HepG2 (cell line): ENCODE data around the gene KLHL30. TPM values are rescaled to one million over a fixed set of nuclear protein-coding genes. Genes with fewer than 3 reads are reported as not detected.
A peak's percentile ranks its signal among the peaks of the same experiment; 100 is the strongest.

ENCODE experiments used
- ATAC-seq: fragments of 200-7000 bp; cut with Tn5 transposase; 3 replicates; pipeline ENCODE4 v1.9.1; 2020; ENCODE audit warnings: mild to moderate bottlenecking, moderate library complexity
- BruUV-seq: library from RNA; stranded (reverse); fragments of 400-500 nt; replicated peaks from 2 replicates; lab custom pipeline; 2021; lab: Mats Ljungman, UMichigan
- CTCF ChIA-PET: fragments of 300-600 bp; formaldehyde crosslinking; extraction: SDS; loops from one replicate; lab custom pipeline; 2021; ENCODE audit warnings: low total read pairs, inconsistent platforms, low intra/inter-chr PET ratio; lab: Yijun Ruan, JAX
- POLR2A ChIA-PET: fragments of 350-600 bp; sonication (Branson Sonifier 250); formaldehyde crosslinking; loops from one replicate; lab custom pipeline; 2020; ENCODE audit warnings: antibody characterized with exemption, inconsistent platforms; lab: Yijun Ruan, JAX
- DNase-seq: peaks from one replicate; pipeline ENCODE4 v3.0.0-alpha.2; 2015; ENCODE audit warnings: low spot score
- FAIRE-seq: peaks from 3 replicates; lab custom pipeline; 2011; peaks lifted over from hg19 to GRCh38; lab: Jason Lieb, UNC
- H2AFZ ChIP-seq: one replicate; pipeline ENCODE4 v1.6.1; 2011; ENCODE audit warnings: low read length, inconsistent platforms
- H3K27ac ChIP-seq: fragments of 300-600 bp; 3 replicates; pipeline ENCODE4 v1.8.0; 2011; ENCODE audit warnings: mixed run types, mild to moderate bottlenecking, mixed read lengths, low read length, inconsistent platforms; ENCODE audit not compliant: insufficient read depth; ENCODE audit errors: extremely low read length
- H3K27me3 ChIP-seq, 2 experiments: fragments of 200-600 bp in 1 of 2; 2 replicates in 1 of 2; 3 replicates in 1 of 2; pipeline versions ENCODE4 v1.6.0 to v1.8.0; 2011; ENCODE audit warnings: low read length in 2 of 2, mild to moderate bottlenecking in 2 of 2, moderate library complexity in 2 of 2, inconsistent platforms in 1 of 2; ENCODE audit not compliant: insufficient read depth in 2 of 2, control insufficient read depth in 1 of 2
- H3K36me3 ChIP-seq, 2 experiments: fragments of 200-600 bp in 1 of 2; replicated peaks in 1 of 2; 2 replicates in 1 of 2; 3 replicates in 1 of 2; pipeline versions ENCODE4 v1.5.1 to v1.8.0; 2011; ENCODE audit warnings: low read length in 2 of 2, inconsistent platforms in 1 of 2; ENCODE audit not compliant: insufficient read depth in 2 of 2, control insufficient read depth in 1 of 2
- H3K4me1 ChIP-seq: 2 replicates; pipeline ENCODE4 v1.5.1; 2012; ENCODE audit warnings: low read length, inconsistent platforms; ENCODE audit not compliant: insufficient read depth
- H3K4me2 ChIP-seq: 2 replicates; pipeline ENCODE4 v1.6.0; 2011; ENCODE audit warnings: low read depth, low read length, inconsistent platforms
- H3K4me3 ChIP-seq, 3 experiments: fragments of 200-600 bp in 1 of 3; sonication (generic), shearing (Covaris generic) in 1 of 3; replicated peaks in 1 of 3; 2 replicates each; pipeline ENCODE4 v1.5.1; 2011 to 2016; ENCODE audit warnings: low read length in 3 of 3, inconsistent platforms in 2 of 3, low read depth in 2 of 3, mild to moderate bottlenecking in 2 of 3, control low read depth in 1 of 3, mixed read lengths in 1 of 3; ENCODE audit not compliant: insufficient read depth in 1 of 3
- H3K79me2 ChIP-seq: one replicate; pipeline ENCODE4 v1.6.1; 2011; ENCODE audit warnings: low read length, inconsistent platforms; ENCODE audit not compliant: insufficient read depth
- H3K9ac ChIP-seq: 2 replicates; pipeline ENCODE4 v1.6.0; 2011; ENCODE audit warnings: mild to moderate bottlenecking, low read depth, low read length, inconsistent platforms; ENCODE audit not compliant: insufficient read depth
- H3K9me3 ChIP-seq: 2 replicates; pipeline ENCODE4 v1.5.1; 2012; ENCODE audit warnings: mild to moderate bottlenecking, low read length
- H4K20me1 ChIP-seq: 2 replicates; pipeline ENCODE4 v1.6.0; 2011; ENCODE audit warnings: inconsistent platforms, mild to moderate bottlenecking, low read length, moderate library complexity; ENCODE audit not compliant: insufficient read depth
- BATF2 ChIP-seq: sonication (generic); formaldehyde crosslinking; IDR thresholded peaks from 2 replicates; pipeline ENCODE4 v1.8.0; 2022; ENCODE audit warnings: mild to moderate bottlenecking, missing genetic modification reagents, moderate library complexity
- POLR2AphosphoS5 ChIP-seq: IDR thresholded peaks from 2 replicates; pipeline ENCODE4 v1.6.1; 2012; ENCODE audit warnings: low read depth, low read length
- POLR2G ChIP-seq: fragments of 200-400 bp; formaldehyde crosslinking; IDR thresholded peaks from 2 replicates; pipeline ENCODE4 v1.6.1; 2018; ENCODE audit warnings: mild to moderate bottlenecking, low read depth, low read length, moderate library complexity
- THRA ChIP-seq: sonication (generic); formaldehyde crosslinking; IDR thresholded peaks from 2 replicates; pipeline ENCODE4 v1.4.0; 2020; ENCODE audit warnings: missing genetic modification reagents, borderline replicate concordance
- WGBS: methylation state at CpG from one replicate; pipeline ENCODE4 v1.1.6; 2017; ENCODE audit warnings: low lambda C conversion rate; 5-methylcytosine and 5-hydroxymethylcytosine counted together
- in situ Hi-C: cut with HindIII; loops from 2 replicates; pipeline ENCODE4 v1.10.0; 2017; ENCODE audit warnings: low pct_unique_long_range_greater_than_20kb; ENCODE audit not compliant: extremely low pct_ligation_motif_present
- intact Hi-C: fragments of 100-400 bp; cut with micrococcal nuclease; formaldehyde crosslinking; loops from one replicate; pipeline ENCODE4 v1.10.0; 2022; ENCODE audit not compliant: unreplicated experiment
- polyA plus RNA-seq, 8 experiments: library from polyadenylated mRNA; depleted of rRNA in 3 of 8; stranded (reverse) in 7 of 8; unstranded in 1 of 8; fragments of >200 nt; fragmentation: Illumina TruSeq in 4 of 8; extraction: Trizol in 4 of 8; gene quantifications; 2 replicates each; pipeline versions ENCODE4 v1.2.1 to v1.2.3, GENCODE V29; 2011 to 2016; ENCODE audit warnings: low read depth in 4 of 8, missing spikeins in 1 of 8, mixed read lengths in 1 of 8; ENCODE audit not compliant: insufficient read depth in 1 of 8
- total RNA-seq, 5 experiments: library from RNA; depleted of rRNA; stranded (reverse); fragments of >200 nt; fragmentation: Illumina TruSeq; extraction: Trizol; gene quantifications; 2 replicates each; pipeline ENCODE4 v1.2.3, GENCODE V29; 2016; ENCODE audit warnings: low read depth in 1 of 5
- TF ChIP-seq, protein P1 (sequence below): sonication (generic); formaldehyde crosslinking; IDR thresholded peaks from 2 replicates; pipeline ENCODE4 v1.5.1; 2020; ENCODE audit warnings: mild to moderate bottlenecking, missing genetic modification reagents, borderline replicate concordance

KLHL30 gene
- total and polyA plus RNA-seq, 2 of the 13 experiments (the other 11 are each of a cell fraction or from before 2014, with no cell fraction given) = 0.05 TPM; not detected in 1

- no peak overlapping the region for H3K4me2 ChIP-seq
- H3K36me3 ChIP-seq = peaks cover 2 to 4% of the 10 kb centered on the region in 2 experiments; a peak in 1 of 5 replicates
- peaks cover 0 to 26% of the 10 kb centered on the region in 2 experiments for H3K27me3 ChIP-seq
- no peak overlapping the region for H2AFZ ChIP-seq
- ChIA-PET CTCF (no interaction called here), POLR2A (interaction anchor here (1.8 kb wide), 1 partner anchor 38 kb away, joined by 5 read pairs; the partner anchor contains the start of gene SCLY)
- DNase-seq = no peak
- H3K79me2 ChIP-seq = no peaks in the 10 kb centered on the region
- H3K27ac ChIP-seq = no peak overlapping the region
- in situ Hi-C loops (no loop called here), intact Hi-C loops (no loop called here)
- 91% methylated on average over 17 of the region's 17 CpGs for WGBS
- no peaks in the 10 kb centered on the region for H4K20me1 ChIP-seq
- no peaks in the 10 kb centered on the region for H3K9me3 ChIP-seq
- FAIRE-seq = no peak
- ATAC-seq = no peak
- no peak overlapping the region for H3K9ac ChIP-seq
- TF ChIP-seq POLR2G (peak; percentile 21; the same call in 1 of the 2 replicates), BATF2 (CRISPR knock-in tag) (no peak), POLR2AphosphoS5 (0 out of 2 replicates have a peak, but pooled peaks have one; percentile 8), THRA (no peak)
- TF ChIP-seq, protein P1, sequence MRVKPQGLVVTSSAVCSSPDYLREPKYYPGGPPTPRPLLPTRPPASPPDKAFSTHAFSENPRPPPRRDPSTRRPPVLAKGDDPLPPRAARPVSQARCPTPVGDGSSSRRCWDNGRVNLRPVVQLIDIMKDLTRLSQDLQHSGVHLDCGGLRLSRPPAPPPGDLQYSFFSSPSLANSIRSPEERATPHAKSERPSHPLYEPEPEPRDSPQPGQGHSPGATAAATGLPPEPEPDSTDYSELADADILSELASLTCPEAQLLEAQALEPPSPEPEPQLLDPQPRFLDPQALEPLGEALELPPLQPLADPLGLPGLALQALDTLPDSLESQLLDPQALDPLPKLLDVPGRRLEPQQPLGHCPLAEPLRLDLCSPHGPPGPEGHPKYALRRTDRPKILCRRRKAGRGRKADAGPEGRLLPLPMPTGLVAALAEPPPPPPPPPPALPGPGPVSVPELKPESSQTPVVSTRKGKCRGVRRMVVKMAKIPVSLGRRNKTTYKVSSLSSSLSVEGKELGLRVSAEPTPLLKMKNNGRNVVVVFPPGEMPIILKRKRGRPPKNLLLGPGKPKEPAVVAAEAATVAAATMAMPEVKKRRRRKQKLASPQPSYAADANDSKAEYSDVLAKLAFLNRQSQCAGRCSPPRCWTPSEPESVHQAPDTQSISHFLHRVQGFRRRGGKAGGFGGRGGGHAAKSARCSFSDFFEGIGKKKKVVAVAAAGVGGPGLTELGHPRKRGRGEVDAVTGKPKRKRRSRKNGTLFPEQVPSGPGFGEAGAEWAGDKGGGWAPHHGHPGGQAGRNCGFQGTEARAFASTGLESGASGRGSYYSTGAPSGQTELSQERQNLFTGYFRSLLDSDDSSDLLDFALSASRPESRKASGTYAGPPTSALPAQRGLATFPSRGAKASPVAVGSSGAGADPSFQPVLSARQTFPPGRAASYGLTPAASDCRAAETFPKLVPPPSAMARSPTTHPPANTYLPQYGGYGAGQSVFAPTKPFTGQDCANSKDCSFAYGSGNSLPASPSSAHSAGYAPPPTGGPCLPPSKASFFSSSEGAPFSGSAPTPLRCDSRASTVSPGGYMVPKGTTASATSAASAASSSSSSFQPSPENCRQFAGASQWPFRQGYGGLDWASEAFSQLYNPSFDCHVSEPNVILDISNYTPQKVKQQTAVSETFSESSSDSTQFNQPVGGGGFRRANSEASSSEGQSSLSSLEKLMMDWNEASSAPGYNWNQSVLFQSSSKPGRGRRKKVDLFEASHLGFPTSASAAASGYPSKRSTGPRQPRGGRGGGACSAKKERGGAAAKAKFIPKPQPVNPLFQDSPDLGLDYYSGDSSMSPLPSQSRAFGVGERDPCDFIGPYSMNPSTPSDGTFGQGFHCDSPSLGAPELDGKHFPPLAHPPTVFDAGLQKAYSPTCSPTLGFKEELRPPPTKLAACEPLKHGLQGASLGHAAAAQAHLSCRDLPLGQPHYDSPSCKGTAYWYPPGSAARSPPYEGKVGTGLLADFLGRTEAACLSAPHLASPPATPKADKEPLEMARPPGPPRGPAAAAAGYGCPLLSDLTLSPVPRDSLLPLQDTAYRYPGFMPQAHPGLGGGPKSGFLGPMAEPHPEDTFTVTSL (CRISPR knock-in tag) = no peak
- TF ChIP-seq, all 625 proteins: peak for 2
- TSS peak; percentile 30 for BruUV-seq
- no peak overlapping the region for H3K4me3 ChIP-seq
- H3K4me1 ChIP-seq = peaks cover 10% of the 10 kb centered on the region; the same call in 1 of the 2 replicates
Observed at GRCh38 chr2:238098901-238099713, 39.4 kb upstream of the KLHL30 start.
